Measurements from ENCODE around the gene SENP6. TPM values are rescaled to one million over a fixed set of nuclear protein-coding genes. Genes with fewer than 3 reads are reported as not detected.

SENP6 gene
- total RNA-seq, 1 experiment from 2014 or later = 116 TPM

GRCh38 chr6:75611702-75612375, 10.2 kb downstream of the SENP6 start:
- DNase-seq = no peak
- no peak overlapping the region for H4K8ac ChIP-seq (replicated peaks; ENCODE audit: insufficient read length, low read depth, low read length)
- H3K4ac ChIP-seq (ENCODE audit: low read depth, low read length) = no peak overlapping the region
- H3K9ac ChIP-seq (ENCODE audit: extremely low read depth, insufficient read length, low read length) = no peak overlapping the region
- Mint-ChIP-seq H3K4me3 (no peak overlapping the region), H3K4me1 (peaks cover 50 to 52% of the 10 kb centered on the region in 2 experiments), H3K9me3 (peaks cover 0 to 1% of the 10 kb centered on the region in 2 experiments; a peak in 1 of 5 replicates), H3K27ac (peak overlapping the region; percentile 35 to 82 (median 50); a peak in 4 of 7 replicates), H3K27me3 (ENCODE audit: low read depth) (no peaks in the 10 kb centered on the region), H3K36me3 (ENCODE audit: insufficient read depth in 1 of 3, low read depth in 3 of 3) (peaks cover 1 to 10% (median 3%) of the 10 kb centered on the region in 3 experiments; a peak in 5 of 7 replicates)
- no peak overlapping the region for H2BK20ac ChIP-seq (ENCODE audit: low read depth, low read length, poor library complexity, severe bottlenecking)
- no peaks in the 10 kb centered on the region for H3K27me3 ChIP-seq (ENCODE audit: insufficient read depth, low read length)
- H3K79me1 ChIP-seq (ENCODE audit: insufficient read depth, low read depth, low read length, poor library complexity, severe bottlenecking) = peaks cover 10% of the 10 kb centered on the region
- H2BK12ac ChIP-seq (ENCODE audit: insufficient read length, low read depth, low read length) = no peak overlapping the region
- H2AK5ac ChIP-seq (ENCODE audit: insufficient read length, low read length) = no peak overlapping the region
- no peak overlapping the region for H2AFZ ChIP-seq (ENCODE audit: low read length)
- peaks cover 4% of the 10 kb centered on the region; the same call in 1 of the 2 replicates for H3K4me1 ChIP-seq (ENCODE audit: insufficient read depth, low read length)
- no peak overlapping the region for H3K56ac ChIP-seq (ENCODE audit: insufficient read length, low read depth, low read length)
- no peak overlapping the region for H3K23ac ChIP-seq (ENCODE audit: insufficient read length, low read depth, low read length)
- H2BK5ac ChIP-seq (ENCODE audit: insufficient read length, low read length) = no peak overlapping the region
- H2BK120ac ChIP-seq (ENCODE audit: low read depth, low read length, poor library complexity, severe bottlenecking) = no peak overlapping the region
- no peak overlapping the region for H3K14ac ChIP-seq (ENCODE audit: insufficient read depth, low read length)
- H3T11ph ChIP-seq (ENCODE audit: low read length) = no peak overlapping the region
- WGBS (ENCODE audit: extremely low coverage, insufficient read length, low lambda C conversion rate) = no CpG with 5 or more reads among the region's 5 CpGs
- no peak overlapping the region for H3K27ac ChIP-seq (ENCODE audit: insufficient read length, low read depth, low read length)
- H3K79me2 ChIP-seq (ENCODE audit: insufficient read depth, low read length) = peaks cover 62% of the 10 kb centered on the region
- no peak for TF ChIP-seq CTCF (conservative IDR thresholded peaks at IDR 0.05)
- no peak overlapping the region for H4K91ac ChIP-seq (ENCODE audit: insufficient read length, low read depth, low read length)
- no peaks in the 10 kb centered on the region for H3K9me3 ChIP-seq (ENCODE audit: control insufficient read depth, low read depth, low read length)
- H4K20me1 ChIP-seq (ENCODE audit: control insufficient read depth, insufficient read depth, insufficient read length) = peaks cover 2% of the 10 kb centered on the region
- no peak overlapping the region for H4K5ac ChIP-seq (ENCODE audit: insufficient read length, low read depth, low read length)
- H3K4me2 ChIP-seq (ENCODE audit: insufficient read depth, insufficient read length, low read length) = no peak overlapping the region
- H3K18ac ChIP-seq (ENCODE audit: insufficient read length, low read depth, low read length) = no peak overlapping the region
- no peaks in the 10 kb centered on the region for H3K23me2 ChIP-seq (ENCODE audit: insufficient read length, low read depth, low read length, poor library complexity, severe bottlenecking)
- H2BK15ac ChIP-seq (ENCODE audit: low read depth, low read length) = no peak overlapping the region

All from H9 (cell line).